Activated T-helper 1 cell treated with Interleukin-2 at 50 U/mL for 16 hours (primary cell): Measurements from ENCODE around the gene CEL.
"Not testable (repeated sequence)": the region's sequence is repeated elsewhere in the genome, so short reads cannot be mapped to it uniquely, and the experiment has no call there.

Experiments used
- DNase-seq: peaks from one replicate; pipeline ENCODE4 v3.0.0-alpha.2; 2020; ENCODE audit warnings: low read depth

The CEL gene

GRCh38 chr9:133048595-133048994, 13.2 kb upstream of the CEL start:
- no peak for DNase-seq

- no peak for DNase-seq
Measured at GRCh38 chr9:133049043-133049442, 12.7 kb upstream of the CEL start.

GRCh38 chr9:133050142-133050541, 11.6 kb upstream of the CEL start:
- DNase-seq: no peak

- DNase-seq: no peak
Measured at GRCh38 chr9:133050781-133051180, 11.0 kb upstream of the CEL start.

- DNase-seq: no peak
Measured at GRCh38 chr9:133051281-133051900, 10.4 kb upstream of the CEL start.

- DNase-seq: no peak
Measured at GRCh38 chr9:133051966-133052539, 9.7 kb upstream of the CEL start.

GRCh38 chr9:133054194-133054890, 7.4 kb upstream of the CEL start:
- DNase-seq: no peak

- no peak for DNase-seq
Measured at GRCh38 chr9:133054966-133055365, 6.8 kb upstream of the CEL start.

GRCh38 chr9:133055788-133056420, 5.9 kb upstream of the CEL start:
- no peak for DNase-seq

GRCh38 chr9:133056533-133056932, 5.2 kb upstream of the CEL start:
- DNase-seq: no peak

- no peak for DNase-seq
Measured at GRCh38 chr9:133057006-133057405, 4.8 kb upstream of the CEL start.

- no peak for DNase-seq
Measured at GRCh38 chr9:133057553-133057952, 4.2 kb upstream of the CEL start.

GRCh38 chr9:133058071-133058470, 3.7 kb upstream of the CEL start:
- no peak for DNase-seq

GRCh38 chr9:133058550-133059320, 3.0 kb upstream of the CEL start:
- no peak for DNase-seq

- no peak for DNase-seq
Measured at GRCh38 chr9:133059623-133060022, 2.2 kb upstream of the CEL start.

- no peak for DNase-seq
Measured at GRCh38 chr9:133060417-133060841, 1.4 kb upstream of the CEL start.

- DNase-seq: not testable (repeated sequence)
Measured at GRCh38 chr9:133061019-133061763, 590 bp upstream of the CEL start.

GRCh38 chr9:133062569-133062968, 788 bp downstream of the CEL start:
- not testable (repeated sequence) for DNase-seq

- no peak for DNase-seq
Measured at GRCh38 chr9:133063159-133063499, 1.3 kb downstream of the CEL start.

- DNase-seq: no peak
Measured at GRCh38 chr9:133063500-133064231, 1.9 kb downstream of the CEL start.
